ENCODE measurements around the gene CSH2. TPM values are rescaled to one million over a fixed set of nuclear protein-coding genes. Genes with fewer than 3 reads are reported as not detected.

CSH2 gene
- total and polyA plus RNA-seq, 4 experiments from 2014 or later = not detected

DNA sequence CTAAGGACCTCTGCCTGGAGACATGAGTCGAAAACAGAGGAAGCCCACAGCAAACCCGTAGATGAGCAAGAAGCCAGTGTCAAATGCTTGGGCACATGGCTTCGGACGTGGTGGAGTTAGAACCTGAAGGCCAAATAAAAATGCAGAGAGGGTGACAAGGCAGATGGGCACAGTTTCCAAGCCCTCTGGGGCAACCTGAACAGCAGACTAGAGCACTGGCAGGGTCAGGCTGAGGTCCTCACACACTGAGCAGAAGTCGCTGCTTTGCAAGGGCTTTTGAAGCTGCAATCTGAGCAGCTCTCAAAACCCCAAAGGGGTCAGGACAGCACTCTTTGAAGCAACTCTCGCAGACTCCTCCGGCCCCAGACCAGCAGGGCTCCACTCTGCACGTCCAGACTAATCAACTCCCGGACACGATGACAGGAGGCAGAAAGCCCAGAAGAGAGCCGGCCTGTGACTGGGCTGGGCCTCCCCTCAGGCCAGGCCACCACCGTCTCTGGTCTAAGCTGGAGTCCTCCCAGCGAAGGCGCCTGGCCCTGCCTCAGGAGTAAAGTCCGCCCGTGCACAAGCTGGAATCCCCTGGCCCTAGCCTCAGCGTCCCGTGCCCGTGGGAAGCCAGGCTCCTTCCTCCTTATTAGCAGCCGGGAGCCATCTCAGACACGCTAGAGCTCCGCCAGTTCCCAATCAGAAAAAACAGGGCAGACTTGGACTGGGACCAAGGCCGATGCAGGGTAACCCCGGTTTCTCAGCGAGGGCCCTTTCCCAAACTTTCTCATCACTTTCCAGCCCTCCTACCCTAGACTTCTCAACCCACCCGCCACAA is 31.9 kb downstream of the CSH2 start:
- Mint-ChIP-seq H3K36me3 (peaks cover 2 to 23% of the 10 kb centered on the region in 2 donors), H3K4me3 (peak overlapping the region; percentile 85 to 97 (median 94)), H3K9me3 (no peaks in the 10 kb centered on the region), H3K27ac (peak overlapping the region; percentile 87 to 96 (median 95)), H3K27me3 (no peaks in the 10 kb centered on the region), H3K4me1 (peaks cover 18 to 56% (median 35%) of the 10 kb centered on the region in 4 donors)
- CTCF ChIA-PET (ENCODE audit: partially characterized antibody) = interaction anchor here (1.1 to 4.8 kb wide), 4 partner anchors 11 to 131 kb away, joined by 3 to 21 read pairs (median 6); partner anchors contain the start of genes CCDC47 and DDX42
- intact Hi-C loops (cut with micrococcal nuclease) = loop anchor here (2.0 to 10.0 kb wide), 3 partner anchors 143 to 663 kb away; partner anchors contain the start of genes CEP95, DDX5 and MAP3K3
- Histone ChIP-seq H3K36me3 (ENCODE audit: insufficient read depth, low read length) (peaks cover 5% of the 10 kb centered on the region), H3K27ac (ENCODE audit: low read depth, low read length) (peak overlapping the region; percentile 84), H3K9me3 (ENCODE audit: control insufficient read depth in 1 of 2, low read length in 2 of 2) (no peaks in the 10 kb centered on the region), H3K4me3 (ENCODE audit: low read length in 2 of 2) (peak overlapping the region; percentile 58 to 72), H3K4me1 (ENCODE audit: insufficient read depth, low read length) (peaks cover 53% of the 10 kb centered on the region), H3K27me3 (ENCODE audit: insufficient read depth, low read length) (no peaks in the 10 kb centered on the region)
- POLR2A ChIA-PET (ENCODE audit: partially characterized antibody) = interaction anchor here (0.6 to 8.8 kb wide), 11 partner anchors 8 to 664 kb away, joined by 3 to 93 read pairs (median 6); partner anchors contain the start of genes CCDC47, CEP95, DDX42 and DDX5
- DNase-seq = no peak

DNA sequence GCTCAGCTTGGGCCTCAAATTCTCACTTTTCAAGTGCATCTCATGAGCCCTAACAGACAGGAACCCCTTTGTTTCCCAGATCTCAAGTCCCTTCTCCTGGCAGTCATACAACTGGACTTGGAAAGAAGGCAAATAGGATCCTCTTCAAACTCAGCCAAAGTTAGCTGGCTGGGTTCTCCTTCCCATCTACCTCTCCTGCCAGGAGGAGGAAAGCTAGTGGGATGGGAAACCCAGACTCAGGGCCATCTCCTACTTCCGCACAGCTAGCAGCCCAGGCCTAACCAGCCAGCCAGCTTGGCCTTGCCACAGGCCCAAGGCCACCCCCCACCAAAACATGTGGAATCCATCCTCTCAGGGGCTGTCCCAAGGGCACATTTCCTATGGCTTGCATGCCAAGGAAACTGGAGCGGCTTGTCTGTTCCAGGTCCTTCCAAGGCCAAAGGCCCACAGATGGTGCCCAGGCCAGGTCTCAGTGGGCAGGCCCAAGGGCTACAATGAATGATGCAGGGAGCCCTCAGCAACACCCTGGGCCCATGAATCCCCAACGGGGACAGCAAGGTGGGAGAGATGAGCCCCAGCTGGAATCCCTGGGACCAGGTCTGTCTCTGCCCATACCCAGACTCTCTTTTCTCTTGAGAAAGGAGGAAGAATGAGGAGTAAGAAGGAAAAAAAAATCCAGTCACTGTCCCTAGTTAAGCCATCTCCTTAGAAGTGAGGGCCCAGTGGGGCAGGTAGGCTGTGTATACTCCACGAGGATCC is 32.7 kb downstream of the CSH2 start:
- no peaks in the 10 kb centered on the region for H3K9me3 ChIP-seq (ENCODE audit: control insufficient read depth in 1 of 2, low read length in 2 of 2)
- intact Hi-C loops (cut with micrococcal nuclease) = loop anchor here (10.0 kb wide), 1 partner anchor 664 kb away; the partner anchor contains the start of genes CEP95 and DDX5
- H3K4me3 ChIP-seq (ENCODE audit: low read length in 2 of 2) = peak overlapping the region; percentile 58 to 72
- Mint-ChIP-seq H3K27ac (peak overlapping the region; percentile 87 to 96 (median 95)), H3K4me1 (peaks cover 18 to 56% (median 36%) of the 10 kb centered on the region in 4 donors), H3K9me3 (no peaks in the 10 kb centered on the region), H3K27me3 (no peaks in the 10 kb centered on the region), H3K36me3 (peaks cover 4 to 27% of the 10 kb centered on the region in 2 donors), H3K4me3 (peak overlapping the region; percentile 85 to 97 (median 94))
- no peak for DNase-seq
- H3K36me3 ChIP-seq (ENCODE audit: insufficient read depth, low read length) = peaks cover 12% of the 10 kb centered on the region
- H3K27ac ChIP-seq (ENCODE audit: low read depth, low read length) = peak overlapping the region; percentile 84
- H3K4me1 ChIP-seq (ENCODE audit: insufficient read depth, low read length) = peaks cover 53% of the 10 kb centered on the region
- H3K27me3 ChIP-seq (ENCODE audit: insufficient read depth, low read length) = no peaks in the 10 kb centered on the region
- POLR2A ChIA-PET (ENCODE audit: partially characterized antibody) = interaction anchor here (0.9 to 8.8 kb wide), 9 partner anchors 8 to 665 kb away, joined by 3 to 93 read pairs (median 10); partner anchors contain the start of genes CCDC47, CEP95, DDX42 and DDX5
- CTCF ChIA-PET (ENCODE audit: partially characterized antibody) = interaction anchor here (1.1 to 4.8 kb wide), 7 partner anchors 8 to 434 kb away, joined by 3 to 21 read pairs (median 6); partner anchors contain the start of genes CCDC47 and DDX42

DNA sequence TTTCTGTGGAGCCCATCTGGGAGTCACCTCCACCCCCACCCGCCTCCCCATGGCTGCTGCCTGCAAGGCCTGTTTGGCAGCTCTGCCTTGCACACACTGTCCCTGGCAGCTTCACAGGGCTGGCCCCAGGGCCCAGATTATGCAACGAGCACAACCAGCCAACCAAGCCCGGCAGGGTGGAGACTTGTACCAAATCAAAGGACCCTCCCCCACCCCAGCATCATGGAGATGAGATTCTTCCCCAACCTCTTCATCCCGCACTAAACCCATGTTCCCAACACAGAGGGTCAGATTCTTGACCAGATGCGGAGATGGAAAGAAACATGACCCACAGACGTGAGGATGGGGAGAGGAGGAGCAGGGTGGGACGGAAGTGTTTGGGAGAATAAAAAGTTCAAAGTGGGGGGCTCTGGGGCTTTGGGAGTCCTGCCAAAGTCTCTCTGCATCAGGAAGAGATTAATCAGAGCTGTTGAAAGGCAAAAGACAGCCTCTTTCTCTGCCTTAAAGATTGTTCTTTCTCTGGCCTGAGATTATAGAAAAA is 34.8 kb downstream of the CSH2 start:
- no peaks in the 10 kb centered on the region for H3K27me3 ChIP-seq (ENCODE audit: insufficient read depth, low read length)
- Mint-ChIP-seq H3K36me3 (peaks cover 11 to 45% of the 10 kb centered on the region in 2 donors), H3K4me3 (peak overlapping the region; percentile 69 to 94 (median 74)), H3K27me3 (no peaks in the 10 kb centered on the region), H3K27ac (peak overlapping the region; percentile 73 to 87 (median 85)), H3K4me1 (peaks cover 25 to 61% (median 43%) of the 10 kb centered on the region in 4 donors), H3K9me3 (no peaks in the 10 kb centered on the region)
- H3K36me3 ChIP-seq (ENCODE audit: insufficient read depth, low read length) = peaks cover 30% of the 10 kb centered on the region
- peaks cover 64% of the 10 kb centered on the region for H3K4me1 ChIP-seq (ENCODE audit: insufficient read depth, low read length)
- intact Hi-C loops (cut with micrococcal nuclease) = no loop called here
- peak overlapping the region in 1 of 2 donors; percentile 13 for H3K4me3 ChIP-seq (ENCODE audit: low read length in 2 of 2)
- H3K9me3 ChIP-seq (ENCODE audit: control insufficient read depth in 1 of 2, low read length in 2 of 2) = no peaks in the 10 kb centered on the region
- no peak for DNase-seq
- H3K27ac ChIP-seq (ENCODE audit: low read depth, low read length) = peak overlapping the region; percentile 24
- ChIA-PET POLR2A (ENCODE audit: partially characterized antibody) (interaction anchor here (0.8 to 8.8 kb wide), 9 partner anchors 10 to 307 kb away, joined by 3 to 93 read pairs (median 5); partner anchors contain the start of genes CCDC47, DDX42, FTSJ3 and PSMC5), CTCF (ENCODE audit: partially characterized antibody) (interaction anchor here (1.1 to 4.8 kb wide), 5 partner anchors 8 to 83 kb away, joined by 3 to 21 read pairs (median 5); no protein-coding TSS in a partner anchor)

DNA sequence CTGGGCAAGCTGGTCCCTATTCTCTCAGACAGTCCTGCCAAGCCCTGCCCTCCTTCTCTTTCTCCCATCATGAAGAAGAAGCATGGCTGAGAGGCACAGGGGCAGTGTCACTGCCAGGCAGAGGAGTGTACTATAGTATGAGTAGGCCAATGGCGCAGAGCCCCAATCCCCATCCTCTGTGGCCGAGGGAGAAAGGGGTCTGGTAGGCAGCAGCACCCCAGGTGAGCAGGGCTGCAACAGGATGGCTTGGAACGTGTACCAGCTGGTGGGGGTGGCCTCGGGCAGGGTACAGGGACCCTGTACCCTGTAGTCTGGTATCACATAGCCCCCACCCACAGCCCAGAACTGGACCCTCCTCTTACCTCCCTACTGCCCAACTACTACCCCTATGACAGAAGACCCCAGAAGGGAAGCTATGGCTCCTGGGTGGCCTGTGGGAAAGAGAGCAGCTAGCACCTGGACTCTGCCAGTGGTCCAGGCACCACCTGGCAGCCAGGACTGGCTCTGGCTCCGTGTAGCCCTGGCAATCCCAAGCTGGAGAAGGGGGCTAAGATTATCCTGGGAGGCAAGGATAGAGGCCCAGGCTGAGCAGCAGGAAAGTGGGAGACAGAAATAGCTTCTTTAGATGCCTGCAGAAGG is 35.4 kb downstream of the CSH2 start:
- peaks cover 13 to 48% of the 10 kb centered on the region in 2 donors for H3K36me3 Mint-ChIP-seq
- Histone ChIP-seq H3K36me3 (ENCODE audit: insufficient read depth, low read length) (peaks cover 36% of the 10 kb centered on the region), H3K9me3 (ENCODE audit: control insufficient read depth in 1 of 2, low read length in 2 of 2) (no peaks in the 10 kb centered on the region), H3K27ac (ENCODE audit: low read depth, low read length) (peak overlapping the region; percentile 24), H3K27me3 (ENCODE audit: insufficient read depth, low read length) (no peaks in the 10 kb centered on the region), H3K4me3 (ENCODE audit: low read length in 2 of 2) (no peak overlapping the region), H3K4me1 (ENCODE audit: insufficient read depth, low read length) (peaks cover 60% of the 10 kb centered on the region)
- no peak for DNase-seq
- peak overlapping the region in 4 of 7 donors; percentile 29 to 67 (median 42) for H3K27ac Mint-ChIP-seq
- CTCF ChIA-PET (ENCODE audit: partially characterized antibody) = interaction anchor here (1.1 to 4.8 kb wide), 5 partner anchors 7 to 83 kb away, joined by 3 to 21 read pairs (median 5); no protein-coding TSS in a partner anchor
- peak overlapping the region in 3 of 8 donors; percentile 43 to 94 (median 61) for H3K4me3 Mint-ChIP-seq
- intact Hi-C loops (cut with micrococcal nuclease) = no loop called here
- peaks cover 25 to 59% (median 40%) of the 10 kb centered on the region in 4 donors for H3K4me1 Mint-ChIP-seq
- POLR2A ChIA-PET (ENCODE audit: partially characterized antibody) = interaction anchor here (0.8 to 8.8 kb wide), 9 partner anchors 9 to 307 kb away, joined by 3 to 93 read pairs (median 4); partner anchors contain the start of genes CCDC47, DDX42, FTSJ3 and PSMC5
- no peaks in the 10 kb centered on the region for H3K9me3 Mint-ChIP-seq
- no peaks in the 10 kb centered on the region for H3K27me3 Mint-ChIP-seq

DNA sequence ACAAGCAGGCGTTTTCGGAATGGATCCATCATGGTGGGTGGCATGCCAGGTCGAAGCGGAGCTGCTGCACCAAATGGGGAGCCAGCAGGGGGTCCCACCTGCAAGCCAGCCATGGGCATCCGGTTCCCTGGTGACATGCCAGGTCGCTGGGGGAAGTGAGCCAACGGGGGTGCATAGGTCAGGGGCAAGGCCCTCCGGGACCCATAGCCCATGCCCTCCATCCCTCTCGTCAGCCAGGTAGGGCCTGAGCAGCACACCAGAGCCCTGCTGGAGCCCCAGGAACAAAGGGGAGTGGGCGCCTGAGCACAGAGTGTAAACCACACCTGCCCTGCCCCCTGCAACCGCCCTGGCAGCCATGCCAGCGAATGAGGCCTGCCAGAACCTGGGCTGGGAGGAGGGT is 36.0 kb downstream of the CSH2 start:
- no peaks in the 10 kb centered on the region for H3K9me3 Mint-ChIP-seq
- H3K27ac ChIP-seq (ENCODE audit: low read depth, low read length) = no peak overlapping the region
- intact Hi-C loops (cut with micrococcal nuclease) = no loop called here
- H3K27ac Mint-ChIP-seq = peak overlapping the region in 2 of 7 donors; percentile 55 to 71
- no peaks in the 10 kb centered on the region for H3K27me3 ChIP-seq (ENCODE audit: insufficient read depth, low read length)
- CTCF ChIA-PET (ENCODE audit: partially characterized antibody) = interaction anchor here (1.1 to 4.8 kb wide), 3 partner anchors 7 to 139 kb away, joined by 3 to 21 read pairs (median 3); no protein-coding TSS in a partner anchor
- peaks cover 42% of the 10 kb centered on the region for H3K36me3 ChIP-seq (ENCODE audit: insufficient read depth, low read length)
- H3K4me1 Mint-ChIP-seq = peaks cover 25 to 60% (median 38%) of the 10 kb centered on the region in 4 donors
- H3K36me3 Mint-ChIP-seq = peaks cover 13 to 51% of the 10 kb centered on the region in 2 donors
- no peaks in the 10 kb centered on the region for H3K27me3 Mint-ChIP-seq
- peaks cover 62% of the 10 kb centered on the region for H3K4me1 ChIP-seq (ENCODE audit: insufficient read depth, low read length)
- no peak overlapping the region for H3K4me3 Mint-ChIP-seq
- DNase-seq = no peak
- no peak overlapping the region for H3K4me3 ChIP-seq (ENCODE audit: low read length in 2 of 2)
- no peaks in the 10 kb centered on the region for H3K9me3 ChIP-seq (ENCODE audit: control insufficient read depth in 1 of 2, low read length in 2 of 2)
- POLR2A ChIA-PET (ENCODE audit: partially characterized antibody) = interaction anchor here (1.5 to 8.8 kb wide), 4 partner anchors 9 to 142 kb away, joined by 3 to 93 read pairs (median 35); partner anchors contain the start of genes CCDC47, DDX42, FTSJ3 and PSMC5

DNA sequence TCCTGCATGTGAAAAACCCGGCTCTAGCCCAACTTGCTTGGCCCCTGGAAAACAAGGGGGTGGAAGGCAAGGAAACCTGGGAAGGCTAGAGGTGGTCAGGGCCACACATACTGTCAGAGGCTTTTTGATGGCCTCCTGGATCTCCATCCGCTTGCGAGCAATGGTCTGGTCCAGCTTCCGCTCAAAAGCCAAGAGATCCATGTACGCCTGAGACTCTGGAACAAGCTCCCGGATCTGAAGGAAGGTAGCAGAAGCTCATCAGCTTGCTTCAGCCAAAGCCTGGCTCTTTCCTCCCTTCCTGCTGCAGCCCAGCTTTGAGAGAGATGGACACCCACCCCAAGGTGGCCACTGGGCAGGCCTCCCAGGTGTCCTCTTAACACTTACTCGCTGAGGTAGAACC is 36.7 kb downstream of the CSH2 start:
- ChIA-PET CTCF (ENCODE audit: partially characterized antibody) (interaction anchor here (1.1 to 1.5 kb wide), 2 partner anchors 9 to 138 kb away, joined by 3 read pairs; no protein-coding TSS in a partner anchor), POLR2A (ENCODE audit: partially characterized antibody) (interaction anchor here (1.1 to 5.6 kb wide), 4 partner anchors 8 to 141 kb away, joined by 3 to 93 read pairs (median 4); partner anchors contain the start of genes DDX42, FTSJ3 and PSMC5)
- H3K36me3 ChIP-seq (ENCODE audit: insufficient read depth, low read length) = peaks cover 48% of the 10 kb centered on the region
- no peak for DNase-seq
- H3K9me3 Mint-ChIP-seq = no peaks in the 10 kb centered on the region
- intact Hi-C loops (cut with micrococcal nuclease) = no loop called here
- no peak overlapping the region for H3K27ac ChIP-seq (ENCODE audit: low read depth, low read length)
- peaks cover 69% of the 10 kb centered on the region for H3K4me1 ChIP-seq (ENCODE audit: insufficient read depth, low read length)
- H3K27me3 ChIP-seq (ENCODE audit: insufficient read depth, low read length) = no peaks in the 10 kb centered on the region
- peaks cover 20 to 55% of the 10 kb centered on the region in 2 donors for H3K36me3 Mint-ChIP-seq
- no peaks in the 10 kb centered on the region for H3K9me3 ChIP-seq (ENCODE audit: control insufficient read depth in 1 of 2, low read length in 2 of 2)
- H3K4me3 Mint-ChIP-seq = no peak overlapping the region
- no peak overlapping the region for H3K4me3 ChIP-seq (ENCODE audit: low read length in 2 of 2)
- H3K27me3 Mint-ChIP-seq = no peaks in the 10 kb centered on the region
- peak overlapping the region in 3 of 7 donors; percentile 46 to 71 (median 55) for H3K27ac Mint-ChIP-seq
- peaks cover 29 to 66% (median 42%) of the 10 kb centered on the region in 4 donors for H3K4me1 Mint-ChIP-seq

Data from CD4-positive, alpha-beta memory T cell (primary cell).